Astrocyte of the spinal cord (primary cell): Measurements from ENCODE around the gene SLC7A1.
A peak's percentile ranks its signal among the peaks of the same experiment; 100 is the strongest.

Experiments
- DNase-seq: peaks from one replicate; pipeline ENCODE4 v3.0.0; 2011; ENCODE audit warnings: low read depth, low spot score
- H3K4me3 ChIP-seq: 2 replicates; pipeline ENCODE4 v1.5.1; 2011; ENCODE audit warnings: low read depth, mild to moderate bottlenecking, low read length, moderate library complexity
- CTCF ChIP-seq: IDR thresholded peaks from 2 replicates; pipeline ENCODE4 v1.5.1; 2012; ENCODE audit warnings: low read depth, mild to moderate bottlenecking, low read length, inconsistent platforms
- in situ Hi-C: cut with HindIII; loops from 2 replicates; pipeline ENCODE4 v1.10.0; 2017; ENCODE audit warnings: low sequenced_read_pairs

The SLC7A1 gene

DNA sequence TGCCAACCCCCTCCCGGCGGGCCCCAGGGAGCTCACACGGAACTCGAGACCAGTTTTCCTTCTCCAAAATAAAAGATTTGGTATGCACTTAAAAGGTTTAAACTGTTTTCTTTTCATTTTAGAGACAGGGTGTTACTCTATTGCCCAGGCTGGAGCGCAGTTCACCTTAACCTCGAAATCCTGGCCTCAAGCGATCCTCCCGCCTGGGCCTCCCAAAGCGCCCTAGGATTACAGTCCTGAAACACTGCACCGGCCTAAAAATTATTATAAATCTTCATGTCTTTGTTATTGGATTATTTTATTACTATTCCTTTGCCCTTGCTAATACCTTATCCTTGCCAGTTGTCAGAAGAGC lies 553 bp upstream of the SLC7A1 start:
- DNase-seq, result no peak
- peak overlapping the region; percentile 49 for H3K4me3 ChIP-seq
- in situ Hi-C loops, result no loop called here
- TF ChIP-seq CTCF, result no peak

GRCh38 chr13:29594710-29595379 lies 643 bp downstream of the SLC7A1 start:
- in situ Hi-C loops, result no loop called here
- DNase-seq, result peak; percentile 64
- no peak for TF ChIP-seq CTCF
- H3K4me3 ChIP-seq, result peak overlapping the region; percentile 89

DNA sequence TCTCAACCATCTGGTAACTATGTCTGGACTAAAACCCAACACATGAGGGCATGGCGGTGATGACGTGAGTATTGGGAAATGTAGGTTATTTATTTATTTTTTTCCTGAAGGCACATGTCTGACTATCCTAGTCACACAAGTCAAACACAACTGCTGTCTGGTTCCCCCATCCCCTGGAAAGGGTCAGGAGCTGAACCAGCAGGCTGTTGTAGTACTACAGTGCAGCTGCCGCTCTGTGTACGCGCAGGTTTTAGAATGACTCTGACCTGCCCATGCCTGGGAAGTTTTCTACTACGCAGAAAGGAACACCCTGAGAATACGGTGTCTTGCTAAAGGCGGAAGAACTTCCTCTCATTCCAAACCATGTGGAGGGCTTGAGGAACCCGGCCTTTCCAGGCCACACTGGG lies 1.2 kb downstream of the SLC7A1 start:
- peak; percentile 86 for DNase-seq
- H3K4me3 ChIP-seq, result peak overlapping the region; percentile 89
- TF ChIP-seq CTCF, result no peak
- in situ Hi-C loops, result no loop called here

GRCh38 chr13:29593605-29594297 lies 1.7 kb downstream of the SLC7A1 start:
- in situ Hi-C loops, result no loop called here
- no peak for DNase-seq

DNA sequence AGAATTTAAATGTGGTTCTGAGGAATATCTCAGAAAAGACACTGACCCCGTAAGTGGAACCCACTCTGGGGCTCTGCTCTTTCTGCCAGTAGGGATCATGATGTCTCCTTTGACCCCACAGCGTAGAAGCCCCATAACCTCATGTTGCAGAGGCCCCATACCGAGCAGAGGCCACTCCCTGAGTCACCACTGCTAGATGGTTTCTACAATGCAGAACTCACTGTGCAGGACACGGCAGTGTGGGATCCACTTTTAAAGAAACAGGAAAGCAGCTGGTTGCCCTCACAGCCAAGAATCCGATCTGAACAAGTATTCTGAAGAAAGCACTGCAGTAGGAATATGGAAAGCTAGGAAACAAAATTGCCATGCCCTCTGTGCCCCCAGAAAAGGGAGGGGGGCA lies 4.2 kb downstream of the SLC7A1 start:
- DNase-seq, result peak; percentile 75
- in situ Hi-C loops, result no loop called here
- no peak for TF ChIP-seq CTCF
- H3K4me3 ChIP-seq, result no peak overlapping the region

More at GRCh38 chr13:29593605-29594297, 1.7 kb downstream of the SLC7A1 start:
- TF ChIP-seq CTCF, result no peak
- H3K4me3 ChIP-seq, result peak overlapping the region; percentile 89

GRCh38 chr13:29589967-29590366 lies 5.5 kb downstream of the SLC7A1 start:
- DNase-seq, result no peak
- no peak overlapping the region for H3K4me3 ChIP-seq
- TF ChIP-seq CTCF, result peak; percentile 30
- in situ Hi-C loops, result no loop called here
